Subcutaneous adipose tissue (tissue), 4 donors: ENCODE data around the gene TMX1. TPM values are rescaled to one million over a fixed set of nuclear protein-coding genes. Genes with fewer than 3 reads are reported as not detected.

Source experiments
- CTCF ChIP-seq: fragments of 450-650 bp; IDR thresholded peaks from one replicate; pipeline ENCODE4 v1.5.1; 2016; ENCODE audit warnings: low read depth, mild to moderate bottlenecking, control low read depth, antibody characterized with exemption, moderate library complexity
- total RNA-seq, 4 donors: library from RNA; depleted of rRNA; stranded (reverse); fragments of >200 nt; gene quantifications; one replicate each; pipeline ENCODE4 v1.1.0, GENCODE V29; 2016

TMX1 gene
- total RNA-seq, 4 donors from 2014 or later: 32.0 to 54.6 (median 47.7) TPM

DNA sequence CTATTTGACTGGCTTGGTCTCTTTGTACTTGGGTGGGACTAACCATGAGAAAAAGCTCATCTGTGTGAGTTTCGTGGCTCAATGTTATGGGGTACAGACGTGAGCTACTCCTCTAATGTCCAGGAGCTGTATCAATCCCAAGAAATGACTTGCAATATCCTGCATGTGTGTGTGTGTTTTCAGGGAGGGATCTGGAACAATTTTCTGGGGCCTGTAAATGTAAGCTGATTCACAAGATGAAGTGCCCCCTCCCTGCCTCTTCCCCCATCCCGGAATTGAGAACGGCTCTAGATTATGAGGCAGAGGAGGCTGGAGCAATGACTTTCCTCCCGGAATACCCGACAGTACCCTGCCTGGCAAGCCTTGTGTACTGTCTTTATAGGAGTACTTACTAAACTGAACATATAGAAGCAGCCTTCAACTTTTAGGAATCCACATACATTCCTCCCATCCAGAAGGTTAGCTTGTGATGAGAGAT lies 53.9 kb downstream of the TMX1 start:
- no peak for TF ChIP-seq CTCF

DNA sequence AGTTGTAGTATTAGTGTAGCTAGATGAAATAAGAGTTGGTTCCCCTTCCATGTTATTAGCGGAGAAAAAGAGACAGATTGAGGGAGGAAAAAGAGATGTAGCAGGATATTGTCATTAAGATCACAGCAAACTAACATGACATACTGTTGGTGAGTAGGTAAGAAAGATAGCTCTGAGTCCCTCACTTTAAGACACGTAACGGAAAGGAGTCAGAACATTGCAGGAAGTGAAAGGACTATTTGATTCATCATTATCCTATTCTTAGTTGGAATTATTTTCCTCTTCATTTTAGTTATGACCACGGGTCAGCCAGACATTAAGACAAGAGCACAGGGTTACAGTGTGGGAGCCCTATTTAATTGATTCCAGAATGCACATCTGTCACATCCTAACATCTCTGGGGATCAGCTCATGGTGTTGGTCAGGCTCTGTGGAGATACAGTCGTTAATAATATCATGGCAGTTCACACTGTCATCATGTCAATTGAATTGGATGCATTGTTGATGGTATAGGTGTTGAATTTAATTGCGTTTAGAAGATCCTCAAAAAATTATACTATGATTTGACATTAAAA lies 55.0 kb downstream of the TMX1 start:
- TF ChIP-seq CTCF: no peak

GRCh38 chr14:51295646-51296263 lies 55.7 kb downstream of the TMX1 start:
- no peak for TF ChIP-seq CTCF

DNA sequence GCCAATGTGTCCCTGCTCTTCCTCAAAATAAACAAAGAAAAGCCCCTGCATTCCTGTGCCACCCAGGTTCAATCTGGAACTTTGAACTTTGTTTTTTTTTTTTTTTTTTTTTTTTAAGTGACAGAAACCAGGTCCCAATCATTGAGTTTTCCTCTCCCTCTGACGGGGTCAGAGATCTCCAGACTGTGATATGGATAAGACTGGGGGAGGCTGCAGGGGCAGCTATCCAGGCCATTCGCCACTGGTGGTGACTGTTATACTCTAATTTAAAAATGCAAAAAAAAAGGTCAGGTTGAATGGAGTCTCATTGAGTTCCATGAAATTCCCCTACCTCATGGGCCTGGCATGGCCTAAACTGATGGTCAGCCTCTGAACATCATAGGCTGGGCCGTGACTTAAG lies 57.0 kb downstream of the TMX1 start:
- no peak for TF ChIP-seq CTCF

DNA sequence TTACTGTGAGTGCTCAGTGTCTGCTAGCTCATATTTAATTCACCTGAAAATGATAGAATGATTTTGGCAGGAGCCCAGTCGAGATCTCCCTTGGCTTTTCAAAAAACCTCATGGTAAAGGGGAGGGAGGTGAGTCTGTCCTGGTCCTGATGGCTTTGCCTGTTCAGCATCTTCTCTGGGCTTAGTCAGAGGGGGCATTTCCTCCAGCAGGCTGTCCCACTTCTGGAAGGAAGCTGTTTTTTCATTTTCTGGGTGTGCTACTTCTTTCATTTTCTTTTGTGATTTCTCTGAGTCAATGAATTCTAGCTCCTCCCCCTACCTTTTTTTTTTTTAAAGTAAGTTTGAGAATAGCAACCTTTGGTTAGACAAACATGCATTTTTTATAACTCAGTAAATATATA lies 58.8 kb downstream of the TMX1 start:
- no peak for TF ChIP-seq CTCF

DNA sequence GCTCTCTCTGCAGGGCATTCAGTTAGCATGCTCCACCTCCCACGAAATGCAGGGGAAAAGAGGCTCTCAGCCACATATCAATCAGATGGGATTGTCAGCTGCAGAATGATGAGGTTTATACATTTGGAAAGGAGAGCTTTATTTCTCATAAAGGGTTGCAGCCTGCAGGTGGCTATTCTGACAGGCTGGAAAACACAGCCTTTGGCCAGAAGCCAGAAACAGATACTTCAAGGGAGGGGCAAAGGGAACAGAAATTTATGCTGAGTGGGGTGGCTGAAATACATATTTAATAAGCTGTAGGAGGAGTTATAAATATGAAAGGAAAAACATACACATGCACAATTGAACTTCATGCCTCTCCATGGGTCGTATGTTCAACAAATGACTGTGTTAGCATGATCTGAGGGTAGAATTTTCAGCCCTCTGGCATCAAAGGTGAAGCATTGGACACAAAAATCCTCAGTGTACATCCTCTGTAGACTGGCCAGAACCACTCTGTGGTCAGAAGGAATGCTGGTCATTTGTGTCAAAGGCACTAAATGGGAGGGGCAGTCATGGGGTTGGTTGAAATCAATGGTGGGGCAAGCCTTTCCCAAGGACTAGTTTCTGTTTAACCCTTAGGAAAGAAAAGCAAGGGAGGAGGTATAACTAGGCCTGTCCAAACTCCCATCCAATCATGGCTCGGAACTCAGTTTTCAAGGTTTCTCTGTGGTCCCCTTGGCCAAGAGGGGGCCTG lies 62.4 kb downstream of the TMX1 start:
- TF ChIP-seq CTCF: no peak

DNA sequence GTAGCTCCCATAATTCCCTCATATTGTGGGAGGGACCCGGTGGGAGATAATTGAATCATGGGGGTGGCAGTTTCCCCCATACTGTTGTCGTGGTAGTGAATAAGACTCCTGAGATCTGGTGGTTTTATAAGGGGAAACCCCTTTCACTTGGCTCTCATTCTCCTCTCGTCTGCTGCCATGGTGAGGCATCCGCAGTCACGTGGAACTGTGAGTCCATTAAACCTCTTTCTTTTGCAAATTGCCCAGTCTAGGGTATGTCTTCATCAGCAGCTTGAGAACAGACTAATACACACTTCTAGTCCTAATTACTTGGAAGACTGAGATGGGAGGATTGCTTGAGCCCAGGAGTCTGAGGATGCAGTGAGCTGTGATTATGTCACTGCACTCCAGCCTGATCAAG lies 64.4 kb downstream of the TMX1 start:
- no peak for TF ChIP-seq CTCF
